Ramos (cell line): ENCODE measurements around the gene YIF1A.
"Not testable (repeated sequence)": the region's sequence is repeated elsewhere in the genome, so short reads cannot be mapped to it uniquely, and the experiment has no call there.

Experiments used
- in situ Hi-C: fragments of 300-500 bp; cut with MboI; formaldehyde crosslinking; loops from one replicate; pipeline ENCODE4 v1.14.3; 2022; ENCODE audit warnings: low sequenced_read_pairs; ENCODE audit not compliant: unreplicated experiment

The YIF1A gene

DNA sequence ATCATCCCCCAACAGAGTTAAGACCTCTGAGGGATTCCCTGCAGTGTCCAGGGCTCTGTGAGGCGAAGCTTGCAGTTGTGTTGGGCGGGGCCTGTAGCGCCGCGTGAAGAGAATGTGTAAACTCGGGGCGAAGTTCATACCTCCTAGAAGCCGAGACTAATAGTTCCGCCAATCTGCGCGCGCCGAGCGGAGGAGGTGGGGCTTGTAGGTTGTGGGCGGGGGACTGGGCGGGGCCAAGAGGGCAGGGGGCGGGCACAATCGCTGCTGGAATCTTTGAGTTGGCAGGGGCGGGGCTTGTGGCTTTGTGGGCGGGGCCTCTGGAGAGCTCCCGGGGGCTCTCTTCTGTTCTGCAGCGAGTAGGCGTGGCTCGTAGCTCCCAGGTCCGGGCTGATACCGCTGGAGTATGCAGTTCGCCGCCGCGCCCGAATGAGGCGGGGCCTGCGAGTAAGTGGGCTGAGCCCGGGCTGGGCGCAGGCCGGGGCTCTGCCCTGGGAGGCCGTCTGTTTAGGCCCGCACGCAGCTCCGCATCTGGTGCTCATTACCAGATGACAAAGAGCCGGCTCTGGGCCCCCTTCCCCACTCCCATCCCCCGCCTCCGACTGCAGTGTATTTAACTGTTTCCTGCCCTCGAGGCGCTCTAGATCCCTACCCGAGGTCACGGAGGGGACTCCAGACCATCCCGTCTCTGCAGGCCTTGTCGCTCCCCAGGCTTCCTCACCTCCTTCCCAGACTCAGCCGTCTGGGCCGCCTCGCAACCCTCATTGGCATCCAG is 23.8 kb upstream of the YIF1A start:
- in situ Hi-C loops: no loop called here

DNA sequence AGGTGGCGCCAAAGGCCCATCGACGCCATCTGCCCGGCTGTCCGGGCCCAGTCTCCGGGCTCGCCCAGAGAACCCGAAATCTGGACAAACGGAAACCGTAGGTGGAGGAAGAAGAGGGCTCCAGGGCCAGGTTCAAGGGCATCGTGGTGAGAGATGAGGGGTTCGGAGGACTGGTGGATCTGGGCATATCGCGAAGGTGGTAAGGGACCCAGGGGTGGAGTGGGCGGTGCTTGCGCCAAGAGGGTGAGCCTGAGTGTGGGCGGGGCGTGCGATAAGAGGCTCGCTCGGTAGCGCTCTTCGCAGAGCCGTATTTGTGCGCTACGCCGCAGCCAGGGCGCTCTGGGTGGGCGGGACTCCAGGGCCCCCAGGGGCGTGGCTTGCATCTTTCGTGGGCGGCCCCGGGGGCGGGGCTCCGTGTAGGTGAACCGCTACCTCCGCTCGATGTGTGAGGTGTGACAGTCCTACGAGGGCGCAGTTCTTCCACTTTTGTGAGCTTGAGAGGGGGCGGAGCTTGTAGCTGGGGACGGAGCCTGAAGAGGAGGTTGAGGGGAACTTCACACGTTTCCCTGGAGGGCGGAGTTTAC is 23.1 kb upstream of the YIF1A start:
- in situ Hi-C loops: no loop called here

- in situ Hi-C loops: no loop called here
Measured at GRCh38 chr11:66311470-66311964, 22.6 kb upstream of the YIF1A start.

DNA sequence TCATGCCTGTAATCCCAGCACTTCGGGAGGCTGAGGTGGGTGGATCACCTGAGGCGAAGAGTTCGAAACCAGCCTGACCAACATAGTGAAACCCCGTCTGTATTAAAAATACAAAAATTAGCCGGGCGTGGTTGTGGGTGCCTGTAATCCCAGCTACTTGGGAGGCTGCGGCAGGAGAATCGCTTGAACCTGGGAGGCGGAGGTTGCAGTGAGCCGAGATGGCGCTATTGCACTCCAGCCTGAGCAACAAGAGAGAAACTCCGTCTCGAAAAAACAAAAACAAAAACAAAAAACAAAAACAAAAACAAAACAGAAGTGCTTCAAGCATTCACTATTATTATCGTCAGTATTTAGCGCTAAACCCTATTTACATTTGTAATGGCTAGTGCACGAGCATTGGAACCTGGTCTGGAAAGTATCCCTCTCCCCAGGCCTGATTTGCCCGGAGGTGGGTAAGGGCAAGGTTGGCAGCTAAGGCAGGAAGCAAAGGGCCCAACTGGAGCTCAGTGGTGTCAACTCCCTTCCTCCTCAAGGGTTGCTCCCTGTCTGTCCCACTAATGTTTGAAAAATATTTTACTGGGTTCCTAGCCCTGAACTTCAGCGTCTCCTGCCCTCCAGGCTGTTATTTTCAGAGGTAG is 22.0 kb upstream of the YIF1A start:
- in situ Hi-C loops: not testable (repeated sequence)

- in situ Hi-C loops: no loop called here
Measured at GRCh38 chr11:66310324-66310723, 21.4 kb upstream of the YIF1A start.

- in situ Hi-C loops: no loop called here
Measured at GRCh38 chr11:66309475-66309874, 20.5 kb upstream of the YIF1A start.

DNA sequence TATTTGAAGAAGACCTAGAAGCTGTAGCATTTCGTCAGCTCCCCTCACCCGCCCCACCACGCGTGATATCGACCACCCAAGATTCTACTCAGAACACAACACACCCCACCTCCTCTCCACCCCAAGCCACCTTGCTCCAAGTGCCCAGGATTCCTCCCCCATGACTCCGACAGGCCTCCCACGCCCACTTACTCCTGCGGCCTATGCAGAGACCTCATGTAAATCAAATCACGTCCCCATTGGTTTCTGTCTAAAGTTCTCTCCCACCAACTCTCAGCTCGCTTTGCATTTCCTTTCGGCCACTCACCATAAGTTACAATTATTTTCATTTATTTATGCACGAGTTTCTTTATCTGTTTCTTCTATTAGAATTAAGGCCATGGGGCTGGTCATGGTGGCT is 13.7 kb upstream of the YIF1A start:
- in situ Hi-C loops: no loop called here

- in situ Hi-C loops: no loop called here
Measured at GRCh38 chr11:66299186-66299585, 10.2 kb upstream of the YIF1A start.

DNA sequence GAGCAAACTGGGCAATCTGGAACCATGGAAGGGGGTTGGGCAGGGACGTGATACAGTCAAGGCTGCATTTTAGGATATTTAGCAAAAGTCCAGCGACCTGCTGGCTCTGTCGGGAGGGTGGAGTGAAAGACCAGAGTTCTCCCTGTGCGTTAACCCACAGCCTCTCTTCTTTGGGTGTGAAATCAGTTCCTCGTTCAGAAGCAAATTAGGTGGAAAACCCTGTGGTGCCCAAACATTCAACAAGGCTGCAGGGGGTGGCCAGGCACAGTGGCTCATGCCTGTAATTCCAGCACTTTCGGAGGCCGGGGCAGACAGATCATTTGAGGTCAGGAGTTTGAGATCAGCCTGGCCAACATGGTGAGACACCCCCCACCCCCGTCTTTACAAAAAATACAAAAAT is 8.7 kb upstream of the YIF1A start:
- in situ Hi-C loops: no loop called here

- in situ Hi-C loops: no loop called here
Measured at GRCh38 chr11:66294626-66295620, 6.0 kb upstream of the YIF1A start.

- in situ Hi-C loops: no loop called here
Measured at GRCh38 chr11:66293777-66294625, 5.1 kb upstream of the YIF1A start.

DNA sequence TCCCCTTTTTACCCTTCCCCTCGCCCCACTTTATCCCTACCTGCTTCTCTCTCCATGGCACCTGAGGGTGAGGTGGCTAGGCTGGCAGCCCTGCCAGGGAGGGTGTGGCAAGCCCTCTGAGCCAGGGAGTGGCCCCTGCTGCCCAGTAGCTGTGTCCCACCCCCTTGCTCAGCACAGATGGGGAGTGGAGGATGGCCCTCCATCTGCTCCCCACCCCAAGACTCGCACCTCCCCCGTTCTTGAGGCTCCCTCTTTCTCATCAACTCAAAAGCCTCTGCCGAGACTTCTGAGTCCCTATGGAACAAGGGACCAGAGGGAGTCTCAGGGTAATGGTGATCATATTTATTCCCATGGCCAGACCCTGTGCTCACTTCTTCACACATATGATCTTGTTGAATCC is 4.4 kb upstream of the YIF1A start:
- in situ Hi-C loops: no loop called here

GRCh38 chr11:66292543-66293332 is 3.8 kb upstream of the YIF1A start:
- in situ Hi-C loops: no loop called here

- in situ Hi-C loops: no loop called here
Measured at GRCh38 chr11:66291706-66292542, 3.0 kb upstream of the YIF1A start, which contains the start of gene TMEM151A. Gene TMEM151A (plus strand): TSS chr11:66291894. CDS start chr11:66292014, 120 bp downstream.

GRCh38 chr11:66291303-66291705 is 2.4 kb upstream of the YIF1A start:
- in situ Hi-C loops: no loop called here

DNA sequence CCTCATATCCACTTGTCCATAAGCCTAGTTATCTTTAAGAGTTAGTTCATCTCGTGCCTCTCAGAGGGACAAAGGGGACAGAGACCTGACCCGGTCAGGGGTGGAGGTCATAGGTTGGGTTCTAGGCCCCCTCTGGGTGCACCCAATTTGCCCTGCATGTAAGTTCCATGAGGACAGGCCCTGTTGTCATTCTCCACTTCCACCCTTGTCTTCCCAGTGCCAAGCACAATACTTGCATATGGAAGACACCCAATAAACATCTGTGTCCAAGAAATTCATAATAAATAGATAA is 1.3 kb upstream of the YIF1A start:
- in situ Hi-C loops: no loop called here

DNA sequence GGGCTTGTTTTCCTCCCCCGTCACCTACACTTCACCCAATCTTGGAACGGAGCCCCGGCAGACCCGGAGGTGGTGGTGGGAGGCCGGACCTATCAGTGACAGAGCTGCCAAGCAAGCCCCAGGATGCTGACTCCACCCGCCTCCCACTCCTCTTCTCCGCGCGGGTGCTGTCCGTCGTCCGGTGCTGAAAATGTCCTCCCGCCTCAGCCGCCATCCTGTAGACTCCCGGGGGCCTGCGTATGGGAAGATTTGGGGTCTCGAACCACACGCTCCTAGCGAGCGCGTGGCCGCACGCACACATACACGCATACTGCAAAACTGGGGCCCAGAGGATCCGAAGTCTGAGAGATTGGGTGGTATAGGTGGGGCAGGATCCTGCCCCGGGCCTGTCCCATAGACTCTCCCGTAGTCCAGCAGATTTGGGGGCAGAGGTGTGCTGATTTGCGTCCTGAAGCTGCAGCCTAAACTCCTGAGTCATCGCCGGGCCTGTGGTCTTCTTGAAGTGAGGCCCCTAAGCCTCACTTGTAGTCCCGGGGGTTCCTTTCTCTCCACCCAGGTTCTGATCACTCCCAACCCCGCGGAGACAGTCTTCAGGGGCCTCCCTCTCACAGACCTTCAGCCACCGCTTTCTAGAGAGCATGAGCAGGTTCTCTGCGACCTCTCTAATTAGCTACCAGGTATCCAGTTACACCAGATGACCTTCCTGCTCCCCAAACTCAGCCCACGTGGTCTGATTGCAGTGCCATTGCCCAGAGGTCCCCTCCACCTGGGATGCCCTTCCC is 796 bp upstream of the YIF1A start:
- in situ Hi-C loops: no loop called here
